ENCODE measurements around the gene TNFSF18.

TNFSF18 gene

DNA sequence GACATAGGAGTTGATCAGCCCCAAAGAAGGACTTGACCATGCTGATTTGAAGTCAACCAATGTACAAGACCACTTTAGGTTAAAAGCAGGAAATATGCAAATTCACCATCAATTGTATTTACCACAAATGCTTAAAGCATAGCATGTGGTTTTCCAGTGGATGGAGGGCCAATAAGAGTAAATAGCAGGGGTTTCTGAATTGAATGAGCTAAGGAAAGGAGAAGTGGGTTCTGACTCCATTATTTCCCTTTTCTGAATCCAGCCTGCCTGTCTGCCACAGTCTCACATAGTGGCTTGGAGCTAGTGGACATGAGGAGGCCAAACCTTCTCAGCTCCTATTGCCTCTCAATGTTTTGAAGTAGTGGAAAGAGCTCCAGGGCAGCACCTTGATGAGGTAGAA, 7.2 kb upstream of the TNFSF18 start:
- Mint-ChIP-seq H3K4me1 (ENCODE audit: low read depth in 2 of 2) (no peaks in the 10 kb centered on the region), H3K27ac (no peak overlapping the region), H3K36me3 (ENCODE audit: insufficient read depth) (no peaks in the 10 kb centered on the region), H3K4me3 (no peak overlapping the region), H3K9me3 (no peaks in the 10 kb centered on the region), H3K27me3 (no peaks in the 10 kb centered on the region)
- DNase-seq (no peak), ATAC-seq (replicated peaks) (no peak)

DNA sequence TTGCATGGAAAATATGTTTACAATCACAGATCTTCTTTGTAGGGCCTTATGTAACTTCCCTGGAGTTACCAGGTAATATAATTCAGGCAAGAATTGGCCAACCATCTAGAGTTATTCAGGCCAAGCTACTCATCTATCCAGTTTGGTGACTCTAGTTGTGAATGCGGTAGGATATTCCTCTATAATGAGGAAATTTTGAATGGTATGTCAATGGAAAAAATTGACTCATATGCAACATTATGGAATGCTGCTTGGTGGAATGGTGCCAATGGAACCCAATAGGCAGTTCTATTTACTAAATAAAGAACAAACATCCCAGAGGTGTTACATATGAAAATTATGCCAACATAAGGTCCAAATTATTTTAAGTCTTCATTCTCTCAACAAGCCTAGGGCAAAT, 5.6 kb upstream of the TNFSF18 start:
- DNase-seq = no peak
- Mint-ChIP-seq H3K27ac (no peak overlapping the region), H3K27me3 (no peaks in the 10 kb centered on the region), H3K4me1 (ENCODE audit: low read depth in 2 of 2) (no peaks in the 10 kb centered on the region), H3K9me3 (no peaks in the 10 kb centered on the region), H3K36me3 (ENCODE audit: insufficient read depth) (no peaks in the 10 kb centered on the region), H3K4me3 (no peak overlapping the region)
- ATAC-seq (replicated peaks) = no peak

DNA sequence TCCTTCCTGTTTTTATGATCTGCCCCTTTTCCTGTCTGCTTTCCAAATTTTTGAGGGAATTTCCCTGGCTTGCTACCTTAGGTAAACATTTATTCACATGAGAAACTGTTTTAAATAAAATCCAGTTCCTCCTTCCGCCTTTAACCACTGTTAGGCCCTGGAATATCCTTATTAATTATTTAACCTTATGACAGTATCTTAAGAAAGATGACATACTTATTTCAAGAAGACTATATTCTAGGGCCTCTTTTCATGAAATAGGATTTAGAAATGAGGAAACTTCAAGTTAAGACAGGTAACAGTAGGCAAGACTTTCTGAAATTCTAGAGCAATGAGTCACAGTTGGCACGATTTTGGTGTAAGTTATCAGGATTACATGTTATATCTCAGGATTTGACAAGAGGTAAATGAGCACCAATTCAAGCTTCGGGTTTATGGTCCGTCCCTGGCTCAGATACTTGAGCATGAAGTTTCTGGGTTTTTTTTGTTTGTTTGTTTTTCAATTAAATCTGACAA, 2.0 kb upstream of the TNFSF18 start:
- peaks cover 0 to 4% of the 10 kb centered on the region in 2 donors for H3K27me3 Mint-ChIP-seq
- no peak for ATAC-seq (replicated peaks)
- H3K36me3 Mint-ChIP-seq (ENCODE audit: insufficient read depth) = no peaks in the 10 kb centered on the region
- no peak overlapping the region for H3K4me3 Mint-ChIP-seq
- no peak for DNase-seq
- H3K27ac Mint-ChIP-seq = no peak overlapping the region
- no peaks in the 10 kb centered on the region for H3K4me1 Mint-ChIP-seq (ENCODE audit: low read depth in 2 of 2)
- H3K9me3 Mint-ChIP-seq = no peaks in the 10 kb centered on the region

DNA sequence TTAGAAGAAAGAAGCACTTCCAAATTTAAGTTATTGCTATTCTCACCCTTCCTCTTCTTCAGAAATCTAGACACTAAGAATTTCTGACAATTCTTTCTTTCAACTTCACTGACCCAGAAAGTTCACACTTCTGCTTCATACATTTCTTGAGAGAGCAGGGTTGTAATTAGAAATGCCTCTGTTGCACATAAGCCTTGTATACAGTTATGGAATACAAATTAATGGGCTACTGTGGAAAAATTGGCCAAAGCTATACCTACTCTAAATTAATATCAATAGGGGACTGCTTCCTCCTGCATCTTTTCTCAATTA, 1.5 kb downstream of the TNFSF18 start:
- no peaks in the 10 kb centered on the region for H3K36me3 Mint-ChIP-seq (ENCODE audit: insufficient read depth)
- H3K27me3 Mint-ChIP-seq = peaks cover 0 to 4% of the 10 kb centered on the region in 2 donors
- no peak overlapping the region for H3K27ac Mint-ChIP-seq
- no peaks in the 10 kb centered on the region for H3K9me3 Mint-ChIP-seq
- ATAC-seq (replicated peaks) (no peak), DNase-seq (no peak)
- no peak overlapping the region for H3K4me3 Mint-ChIP-seq
- no peaks in the 10 kb centered on the region for H3K4me1 Mint-ChIP-seq (ENCODE audit: low read depth in 2 of 2)

DNA sequence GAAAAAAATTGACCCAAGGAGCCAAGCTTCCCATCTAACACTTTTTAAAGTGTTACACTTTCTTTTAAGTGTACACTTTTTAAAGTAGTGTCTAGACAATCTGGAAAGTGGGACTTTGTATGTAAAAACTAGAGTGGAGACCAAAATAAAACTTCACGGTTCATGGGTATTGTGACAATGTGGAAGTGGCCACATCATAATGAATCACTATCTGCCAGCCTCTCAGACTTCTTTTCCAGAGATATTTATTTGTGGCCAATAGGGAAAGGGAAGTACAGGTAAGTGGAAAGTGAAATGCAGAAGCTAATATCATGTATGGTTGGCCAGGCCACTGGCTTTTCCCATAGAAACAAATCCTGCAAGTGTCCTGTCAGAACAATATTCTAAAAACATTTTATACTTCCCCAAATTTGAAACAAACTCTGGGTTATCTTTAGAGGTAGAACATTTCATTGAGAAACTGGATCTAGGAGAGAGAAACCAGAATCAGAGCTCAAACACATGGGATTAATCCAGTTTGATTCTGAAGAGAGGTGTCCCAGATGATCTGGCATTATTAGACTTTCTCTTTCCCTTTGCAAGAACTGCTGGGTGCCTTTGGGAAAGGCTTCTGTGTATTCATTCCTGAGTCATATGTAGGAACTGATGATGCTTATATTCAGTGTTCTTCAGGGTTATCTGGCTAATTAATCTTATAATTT, 2.0 kb downstream of the TNFSF18 start:
- no peak overlapping the region for H3K27ac Mint-ChIP-seq
- no peak for ATAC-seq (replicated peaks)

DNA sequence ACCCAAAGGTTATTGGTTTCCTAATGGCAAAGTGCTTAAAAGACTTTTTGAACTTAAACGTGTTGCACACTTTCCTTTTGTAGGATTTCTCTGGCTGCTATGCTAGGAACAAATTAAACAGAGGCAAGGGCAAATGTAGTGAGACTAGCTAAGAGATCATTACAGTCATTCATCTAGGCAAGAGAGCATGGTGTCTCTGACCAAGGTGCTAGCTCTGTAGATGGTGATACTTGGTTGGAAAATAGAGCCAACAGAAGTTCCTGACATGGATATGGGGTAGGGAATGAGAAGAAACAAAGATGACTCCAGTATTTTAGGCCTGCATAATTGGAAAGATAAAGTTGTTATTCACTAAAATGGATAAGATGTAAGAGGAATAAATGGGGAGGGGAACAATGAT, 6.1 kb downstream of the TNFSF18 start:
- Mint-ChIP-seq H3K4me1 (ENCODE audit: low read depth in 2 of 2) (no peaks in the 10 kb centered on the region), H3K27ac (no peak overlapping the region), H3K4me3 (no peak overlapping the region), H3K9me3 (no peaks in the 10 kb centered on the region), H3K36me3 (ENCODE audit: insufficient read depth) (no peaks in the 10 kb centered on the region), H3K27me3 (no peaks in the 10 kb centered on the region)
- no peak for DNase-seq
- no peak for ATAC-seq (replicated peaks)

More for the DNA sequence above, 2.0 kb downstream of the TNFSF18 start:
- no peaks in the 10 kb centered on the region for H3K4me1 Mint-ChIP-seq (ENCODE audit: low read depth in 2 of 2)
- H3K27me3 Mint-ChIP-seq = peaks cover 0 to 4% of the 10 kb centered on the region in 2 donors
- DNase-seq = no peak
- H3K9me3 Mint-ChIP-seq = no peaks in the 10 kb centered on the region
- H3K36me3 Mint-ChIP-seq (ENCODE audit: insufficient read depth) = no peaks in the 10 kb centered on the region
- no peak overlapping the region for H3K4me3 Mint-ChIP-seq

DNA sequence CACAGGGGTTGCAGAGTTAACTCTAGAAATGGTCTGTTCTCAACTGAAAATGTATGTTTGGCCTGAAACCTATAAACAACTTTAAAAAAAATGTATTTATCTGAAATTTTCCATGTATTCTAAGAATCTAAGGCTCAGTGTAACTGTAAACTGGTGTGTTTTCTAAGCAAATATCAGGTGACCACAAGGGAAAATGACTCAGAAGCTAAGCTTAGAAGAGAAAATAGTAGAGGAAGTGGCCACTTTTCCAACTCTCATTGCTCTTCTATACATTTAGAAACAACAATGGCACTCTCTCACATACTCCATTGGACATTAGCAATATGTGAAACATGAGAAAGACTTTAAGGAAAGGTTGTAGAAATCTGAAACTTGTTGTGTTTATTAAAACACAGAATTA, 7.5 kb downstream of the TNFSF18 start:
- Mint-ChIP-seq H3K27me3 (no peaks in the 10 kb centered on the region), H3K4me1 (ENCODE audit: low read depth in 2 of 2) (peaks cover 0 to 5% of the 10 kb centered on the region in 2 donors), H3K27ac (no peak overlapping the region), H3K4me3 (no peak overlapping the region), H3K9me3 (no peaks in the 10 kb centered on the region), H3K36me3 (ENCODE audit: insufficient read depth) (no peaks in the 10 kb centered on the region)
- ATAC-seq (replicated peaks) (no peak), DNase-seq (no peak)

DNA sequence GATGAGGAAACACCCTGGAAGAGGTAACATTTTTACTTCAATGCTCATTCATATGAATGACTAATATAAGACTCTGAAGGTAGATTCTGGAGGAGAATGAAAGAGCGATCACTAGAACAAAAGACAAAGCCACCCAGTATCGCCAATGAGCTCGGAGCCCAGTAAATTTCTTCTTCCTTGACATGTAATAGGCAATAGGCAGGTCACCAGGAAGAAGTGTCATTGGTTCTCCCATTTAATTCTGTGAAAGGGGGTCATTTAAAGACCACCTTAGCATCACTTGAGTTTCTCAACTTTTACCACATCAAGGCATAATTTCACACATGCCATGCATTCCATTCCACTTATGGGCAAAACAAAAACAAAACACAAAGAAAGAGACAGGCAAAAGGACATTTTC, 7.9 kb downstream of the TNFSF18 start:
- DNase-seq = no peak
- H3K4me1 Mint-ChIP-seq (ENCODE audit: low read depth in 2 of 2) = peaks cover 0 to 5% of the 10 kb centered on the region in 2 donors
- H3K9me3 Mint-ChIP-seq = no peaks in the 10 kb centered on the region
- no peak for ATAC-seq (replicated peaks)
- no peak overlapping the region for H3K27ac Mint-ChIP-seq
- no peaks in the 10 kb centered on the region for H3K27me3 Mint-ChIP-seq
- H3K36me3 Mint-ChIP-seq (ENCODE audit: insufficient read depth) = no peaks in the 10 kb centered on the region
- no peak overlapping the region for H3K4me3 Mint-ChIP-seq

DNA sequence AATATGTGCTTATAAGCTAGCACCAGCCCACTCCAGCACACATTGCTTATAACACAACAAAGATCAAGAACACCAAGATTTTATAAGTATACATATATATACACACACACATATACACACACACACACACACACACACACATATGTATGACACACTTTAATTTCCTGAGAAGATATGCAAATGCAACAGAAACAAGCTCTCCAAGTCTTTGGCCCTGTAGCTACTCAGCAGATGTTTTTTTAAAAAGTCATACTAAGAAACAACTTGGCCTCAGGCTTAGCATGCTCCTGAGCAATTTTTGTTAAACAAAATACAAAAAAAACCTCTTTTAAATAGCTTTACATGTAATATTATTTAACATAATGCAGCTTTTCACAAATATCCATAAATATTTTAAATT, 11.1 kb downstream of the TNFSF18 start:
- Mint-ChIP-seq H3K4me1 (ENCODE audit: low read depth in 2 of 2) (peaks cover 0 to 5% of the 10 kb centered on the region in 2 donors), H3K9me3 (no peaks in the 10 kb centered on the region), H3K36me3 (ENCODE audit: insufficient read depth) (no peaks in the 10 kb centered on the region), H3K27ac (no peak overlapping the region), H3K27me3 (no peaks in the 10 kb centered on the region), H3K4me3 (no peak overlapping the region)
- ATAC-seq (replicated peaks) = no peak
- no peak for DNase-seq

DNA sequence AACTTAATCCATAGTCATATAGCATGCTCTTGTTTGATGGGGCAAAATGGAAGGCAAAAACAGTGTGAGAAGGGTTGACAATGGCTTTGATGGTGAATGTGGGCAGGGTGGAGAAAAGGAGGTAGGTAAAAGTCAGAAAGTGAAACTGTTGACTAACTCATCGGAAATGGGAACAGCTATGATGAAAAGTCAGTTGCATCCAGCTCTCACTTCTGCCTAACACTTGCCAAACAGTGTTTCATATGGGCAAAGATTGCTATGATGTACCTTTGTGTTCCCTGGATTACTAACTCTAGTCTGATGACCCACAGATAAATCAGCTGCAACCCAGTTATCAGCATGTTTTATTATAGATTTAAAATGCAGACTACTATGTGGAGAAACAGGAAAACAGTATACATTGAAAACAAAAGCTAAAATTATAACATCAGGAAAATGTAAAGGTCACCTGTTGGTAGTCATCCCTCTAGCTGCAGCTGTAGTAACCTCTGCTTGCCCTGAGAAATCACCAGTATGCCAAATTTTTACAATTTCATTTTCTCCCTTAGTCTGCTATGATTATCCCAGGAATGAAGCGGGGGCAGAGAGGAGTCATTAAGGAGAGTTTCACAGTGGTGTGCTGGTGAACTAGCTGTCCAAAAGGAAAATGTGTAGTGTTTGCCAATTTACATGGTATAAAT, 11.7 kb downstream of the TNFSF18 start:
- no peak overlapping the region for H3K4me3 Mint-ChIP-seq
- DNase-seq = no peak
- H3K36me3 Mint-ChIP-seq (ENCODE audit: insufficient read depth) = no peaks in the 10 kb centered on the region
- H3K4me1 Mint-ChIP-seq (ENCODE audit: low read depth in 2 of 2) = peaks cover 0 to 5% of the 10 kb centered on the region in 2 donors
- H3K27me3 Mint-ChIP-seq = no peaks in the 10 kb centered on the region
- H3K9me3 Mint-ChIP-seq = no peaks in the 10 kb centered on the region
- ATAC-seq (replicated peaks) = no peak
- no peak overlapping the region for H3K27ac Mint-ChIP-seq

DNA sequence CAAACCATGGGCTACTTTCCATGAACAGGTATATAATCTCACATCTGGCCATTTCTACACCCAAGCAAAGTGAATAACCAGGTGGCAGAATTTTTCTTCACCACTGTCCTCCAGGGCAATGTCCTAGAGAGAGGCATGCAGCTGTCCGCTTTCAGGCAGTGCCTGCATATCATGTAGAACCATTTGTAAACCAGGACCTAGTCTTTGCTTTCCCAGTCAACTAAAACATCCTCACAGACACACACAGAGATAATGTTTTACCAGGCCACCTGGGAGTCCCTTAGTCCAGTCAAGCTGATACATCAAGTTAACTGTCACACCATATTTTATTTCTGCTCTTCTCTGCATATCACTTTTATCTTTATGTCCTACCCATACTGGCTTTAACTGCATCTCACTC, 26.2 kb downstream of the TNFSF18 start:
- DNase-seq (no peak), ATAC-seq (replicated peaks) (no peak)
- H3K27me3 Mint-ChIP-seq = peaks cover 0 to 9% of the 10 kb centered on the region in 2 donors
- no peaks in the 10 kb centered on the region for H3K36me3 Mint-ChIP-seq (ENCODE audit: insufficient read depth)
- no peak overlapping the region for H3K4me3 Mint-ChIP-seq
- no peaks in the 10 kb centered on the region for H3K4me1 Mint-ChIP-seq (ENCODE audit: low read depth in 2 of 2)
- H3K27ac Mint-ChIP-seq = no peak overlapping the region
- no peaks in the 10 kb centered on the region for H3K9me3 Mint-ChIP-seq

DNA sequence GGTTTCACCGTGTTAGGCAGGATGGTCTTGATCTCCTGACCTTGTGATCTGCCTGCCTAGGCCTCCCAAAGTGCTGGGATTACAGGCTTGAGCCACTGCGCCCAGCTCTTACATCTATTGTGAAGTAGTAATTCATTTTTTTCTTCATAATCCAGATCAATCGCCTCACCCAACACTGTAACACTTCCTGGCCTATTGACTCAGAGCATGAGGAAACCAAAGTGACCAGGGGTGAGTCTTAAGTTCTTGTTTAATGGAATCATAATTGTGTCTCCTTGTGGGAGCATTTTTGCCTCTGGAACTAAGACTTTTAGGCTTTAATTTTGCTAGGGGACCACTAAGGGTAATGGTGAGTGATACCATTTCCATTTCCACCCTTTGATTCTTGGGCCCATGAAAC, 27.4 kb downstream of the TNFSF18 start:
- no peak for ATAC-seq (replicated peaks)
- Mint-ChIP-seq H3K4me1 (ENCODE audit: low read depth in 2 of 2) (no peaks in the 10 kb centered on the region), H3K36me3 (ENCODE audit: insufficient read depth) (no peaks in the 10 kb centered on the region), H3K9me3 (no peaks in the 10 kb centered on the region), H3K27ac (no peak overlapping the region), H3K27me3 (peaks cover 0 to 3% of the 10 kb centered on the region in 2 donors), H3K4me3 (no peak overlapping the region)
- no peak for DNase-seq

DNA sequence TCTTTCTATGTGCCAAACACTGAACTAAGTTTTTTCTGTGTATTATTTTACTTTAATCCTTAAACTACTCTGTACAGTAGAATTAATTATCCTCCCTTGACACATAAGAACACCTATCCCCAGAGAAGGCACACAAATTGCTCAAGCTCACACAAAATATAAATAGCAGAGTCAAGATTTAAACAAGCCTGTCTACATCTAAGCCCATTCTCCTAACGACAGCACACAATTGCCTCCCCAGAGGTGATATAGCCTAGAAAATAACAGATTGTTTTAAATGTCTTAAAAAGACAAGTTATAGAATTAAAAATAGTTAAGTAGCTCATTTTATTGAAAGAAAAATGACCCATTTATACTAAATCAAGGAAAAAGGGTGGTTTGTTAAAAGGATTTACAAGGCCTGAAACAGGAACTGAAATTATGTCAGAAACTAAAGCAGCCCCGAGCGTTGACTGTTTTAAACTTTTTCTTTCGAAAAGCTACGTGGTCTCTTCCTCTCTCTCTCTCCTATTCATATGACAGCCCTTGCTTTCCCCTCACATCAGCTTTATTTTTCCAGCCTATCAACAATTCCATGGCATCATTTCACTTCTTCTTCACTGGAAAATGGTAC, 30.5 kb downstream of the TNFSF18 start:
- no peaks in the 10 kb centered on the region for H3K36me3 Mint-ChIP-seq (ENCODE audit: insufficient read depth)

DNA sequence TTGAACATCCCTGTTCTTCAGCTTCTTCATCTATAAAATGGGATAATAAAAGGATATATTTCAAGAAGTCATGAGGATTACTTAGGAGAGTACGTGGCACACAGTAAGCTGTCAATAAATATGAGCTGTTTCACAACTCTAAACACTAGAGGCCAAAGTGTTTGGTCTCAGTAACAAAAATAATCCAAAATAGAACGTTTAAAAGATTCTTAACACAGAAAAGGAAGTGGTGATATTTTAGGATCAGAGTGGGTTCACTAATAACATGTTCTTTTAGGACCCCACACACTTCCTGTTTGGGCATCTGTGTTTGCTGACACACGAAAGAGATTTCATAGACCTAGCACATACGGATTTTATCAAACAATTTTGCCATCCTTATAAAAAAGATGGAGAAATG, 32.9 kb downstream of the TNFSF18 start:
- H3K27ac Mint-ChIP-seq = no peak overlapping the region
- no peaks in the 10 kb centered on the region for H3K9me3 Mint-ChIP-seq
- no peaks in the 10 kb centered on the region for H3K27me3 Mint-ChIP-seq
- ATAC-seq (replicated peaks) (no peak), DNase-seq (no peak)
- H3K36me3 Mint-ChIP-seq (ENCODE audit: insufficient read depth) = no peaks in the 10 kb centered on the region
- H3K4me1 Mint-ChIP-seq (ENCODE audit: low read depth in 2 of 2) = no peaks in the 10 kb centered on the region
- H3K4me3 Mint-ChIP-seq = no peak overlapping the region

More for the DNA sequence above, 30.5 kb downstream of the TNFSF18 start:
- Mint-ChIP-seq H3K4me3 (no peak overlapping the region), H3K4me1 (ENCODE audit: low read depth in 2 of 2) (no peaks in the 10 kb centered on the region), H3K27ac (no peak overlapping the region), H3K9me3 (no peaks in the 10 kb centered on the region), H3K27me3 (no peaks in the 10 kb centered on the region)
- ATAC-seq (replicated peaks) (no peak), DNase-seq (no peak)

All from effector memory CD8-positive, alpha-beta T cell (primary cell).